GM23338 (cell line): ENCODE results near the gene GRM5. TPM values are rescaled to one million over a fixed set of nuclear protein-coding genes. Genes with fewer than 3 reads are reported as not detected.

Experiments
- ATAC-seq: fragments of 200-7000 bp; cut with Tn5 transposase; 3 replicates; pipeline ENCODE4 v1.9.1; 2020
- DNase-seq: peaks from one replicate; pipeline ENCODE4 v3.0.0-alpha.2; 2015; ENCODE audit warnings: low spot score
- H2AFZ ChIP-seq: fragments of 200-600 bp; sonication (generic); 2 replicates; pipeline ENCODE4 v1.8.0; 2016; ENCODE audit warnings: antibody characterized with exemption, mild to moderate bottlenecking, moderate library complexity
- H3F3A ChIP-seq: fragments of 200-600 bp; sonication (generic); replicated peaks from 2 replicates; pipeline ENCODE4 v1.8.0; 2017; ENCODE audit warnings: antibody characterized with exemption, mixed run types, low read depth
- H3K27ac ChIP-seq: fragments of 200-600 bp; sonication (generic); 2 replicates; pipeline ENCODE4 v1.6.1; 2016; ENCODE audit warnings: low read depth
- H3K27me3 ChIP-seq: fragments of 200-600 bp; sonication (generic); 2 replicates; pipeline ENCODE4 v1.8.0; 2016; ENCODE audit warnings: mild to moderate bottlenecking, mixed run types, moderate library complexity; ENCODE audit not compliant: insufficient read depth
- H3K36me3 ChIP-seq: fragments of 200-600 bp; sonication (generic); 2 replicates; pipeline ENCODE4 v1.8.0; 2016; ENCODE audit warnings: mild to moderate bottlenecking; ENCODE audit not compliant: insufficient read depth
- H3K4me1 ChIP-seq: fragments of 200-600 bp; sonication (generic); 2 replicates; pipeline ENCODE4 v1.8.0; 2016; ENCODE audit warnings: mild to moderate bottlenecking, moderate library complexity; ENCODE audit not compliant: insufficient read depth
- H3K4me2 ChIP-seq: fragments of 200-600 bp; sonication (generic); 2 replicates; pipeline ENCODE4 v1.7.1; 2017; ENCODE audit warnings: mixed run types
- H3K4me3 ChIP-seq: fragments of 200-600 bp; sonication (generic); 2 replicates; pipeline ENCODE4 v1.6.1; 2016; ENCODE audit warnings: mixed run types
- H3K79me2 ChIP-seq: fragments of 200-600 bp; sonication (generic); replicated peaks from 2 replicates; pipeline ENCODE4 v1.8.0; 2017; ENCODE audit warnings: mild to moderate bottlenecking; ENCODE audit not compliant: insufficient read depth
- H3K9me2 ChIP-seq: fragments of 200-600 bp; sonication (generic); 2 replicates; pipeline ENCODE4 v1.8.0; 2017; ENCODE audit not compliant: insufficient read depth
- H4K20me1 ChIP-seq: fragments of 200-600 bp; sonication (generic); replicated peaks from 2 replicates; pipeline ENCODE4 v1.8.0; 2017; ENCODE audit warnings: mild to moderate bottlenecking; ENCODE audit not compliant: insufficient read depth
- H3K27ac Mint-ChIP-seq: 2 replicates; pipeline ENCODE4 v1.8.0; 2020; ENCODE audit warnings: inconsistent platforms, mild to moderate bottlenecking, moderate library complexity, mixed read lengths
- H3K27me3 Mint-ChIP-seq: 3 replicates; pipeline ENCODE4 v1.8.0; 2022; ENCODE audit warnings: low read depth, mild to moderate bottlenecking, moderate library complexity, mixed read lengths, inconsistent platforms; ENCODE audit not compliant: insufficient read depth, poor library complexity
- H3K36me3 Mint-ChIP-seq: 3 replicates; pipeline ENCODE4 v1.8.0; 2021; ENCODE audit warnings: low read depth, mild to moderate bottlenecking, inconsistent platforms, moderate library complexity, mixed read lengths
- H3K4me1 Mint-ChIP-seq: 3 replicates; pipeline ENCODE4 v1.8.0; 2020; ENCODE audit warnings: mild to moderate bottlenecking, inconsistent platforms, mixed read lengths
- H3K4me3 Mint-ChIP-seq: 3 replicates; pipeline ENCODE4 v1.8.0; 2021; ENCODE audit warnings: moderate library complexity, mild to moderate bottlenecking, inconsistent platforms, mixed read lengths
- H3K9me3 Mint-ChIP-seq: 3 replicates; pipeline ENCODE4 v1.8.0; 2020; ENCODE audit warnings: moderate library complexity, mild to moderate bottlenecking, inconsistent platforms, mixed read lengths
- ETS1 ChIP-seq: IDR thresholded peaks from 2 replicates; pipeline ENCODE4 v1.6.1; 2016; ENCODE audit warnings: antibody characterized with exemption
- EZH2 ChIP-seq: fragments of 200-600 bp; sonication (generic); IDR thresholded peaks from one replicate; pipeline ENCODE4 v1.8.0; 2017; ENCODE audit warnings: antibody characterized with exemption, mild to moderate bottlenecking, low read depth; ENCODE audit not compliant: unreplicated experiment
- EZH2phosphoT487 ChIP-seq: fragments of 200-600 bp; sonication (generic); IDR thresholded peaks from one replicate; pipeline ENCODE4 v1.8.1; 2018; ENCODE audit warnings: antibody characterized with exemption; ENCODE audit not compliant: unreplicated experiment
- JUNB ChIP-seq: IDR thresholded peaks from one replicate; pipeline ENCODE4 v1.6.1; 2016; ENCODE audit warnings: antibody characterized with exemption; ENCODE audit not compliant: unreplicated experiment
- NANOG ChIP-seq: IDR thresholded peaks from 2 replicates; pipeline ENCODE4 v1.6.1; 2016; ENCODE audit warnings: antibody characterized with exemption, borderline replicate concordance
- STAT1 ChIP-seq: IDR thresholded peaks from one replicate; pipeline ENCODE4 v1.6.1; 2016; ENCODE audit warnings: antibody characterized with exemption; ENCODE audit not compliant: unreplicated experiment
- ZNF114 ChIP-seq: fragments of 250-450 bp; sonication (Bioruptor Pico); IDR thresholded peaks from 2 replicates; pipeline ENCODE4 v1.5.0; 2020; ENCODE audit warnings: mild to moderate bottlenecking, moderate library complexity
- ZNF462 ChIP-seq: fragments of 250-450 bp; sonication (Bioruptor Pico); IDR thresholded peaks from 2 replicates; pipeline ENCODE4 v1.5.0; 2020; ENCODE audit warnings: mild to moderate bottlenecking, moderate library complexity
- polyA plus RNA-seq: library from polyadenylated mRNA; unstranded; fragments of >200 nt; fragmentation: Nextera tagmentation; extraction: Ambion mirVana; gene quantifications from 2 replicates; pipeline ENCODE4 v1.2.1, GENCODE V29; 2016
- total RNA-seq: library from RNA; depleted of rRNA; stranded (reverse); fragments of >200 nt; shearing (Covaris generic); gene quantifications from 2 replicates; pipeline ENCODE4 v1.2.3, GENCODE V29; 2014

Gene GRM5
- total and polyA plus RNA-seq, 2 experiments from 2014 or later: 0.23 to 0.45 TPM

- ATAC-seq: peak; percentile 7
- no peak overlapping the region for H3K27ac ChIP-seq
- H3K4me3 ChIP-seq: peak overlapping the region; percentile 66
Observed at GRCh38 chr11:88507771-88508417, 557.9 kb downstream of the GRM5 start.

More at GRCh38 chr11:88507771-88508417, 557.9 kb downstream of the GRM5 start:
- H3K4me2 ChIP-seq: peak overlapping the region; percentile 89
- H3K79me2 ChIP-seq: no peaks in the 10 kb centered on the region
- Mint-ChIP-seq H3K9me3 (no peaks in the 10 kb centered on the region; the same call in 2 of the 3 replicates), H3K4me3 (peak overlapping the region; percentile 84), H3K27me3 (peaks cover 22% of the 10 kb centered on the region), H3K27ac (no peak overlapping the region), H3K4me1 (peaks cover 35% of the 10 kb centered on the region), H3K36me3 (no peaks in the 10 kb centered on the region)
- peak; percentile 41 for DNase-seq
- H3K4me1 ChIP-seq: peaks cover 31% of the 10 kb centered on the region
- H3F3A ChIP-seq: 0 out of 2 replicates have a peak, but pooled peaks cover 6% of the 10 kb centered on the region
- peak overlapping the region; percentile 92 for H2AFZ ChIP-seq
- no peaks in the 10 kb centered on the region for H3K36me3 ChIP-seq
- no peaks in the 10 kb centered on the region for H4K20me1 ChIP-seq
- TF ChIP-seq JUNB: no peak
- TF ChIP-seq EZH2phosphoT487: no peak
- TF ChIP-seq EZH2: no peak
- no peak for TF ChIP-seq STAT1
- no peak for TF ChIP-seq NANOG
- TF ChIP-seq ETS1: no peak
- no peak for TF ChIP-seq ZNF114
- no peak for TF ChIP-seq ZNF462 (CRISPR knock-in tag)
- peaks cover 36% of the 10 kb centered on the region for H3K27me3 ChIP-seq
- H3K9me2 ChIP-seq: no peaks in the 10 kb centered on the region
